LHCN-M2 (cell line): ENCODE data around the gene ACTN3. TPM values are rescaled to one million over a fixed set of nuclear protein-coding genes. Genes with fewer than 3 reads are reported as not detected.
A peak's percentile ranks its signal among the peaks of the same experiment; 100 is the strongest.
"Not testable (repeated sequence)": the region's sequence is repeated elsewhere in the genome, so short reads cannot be mapped to it uniquely, and the experiment has no call there.

Experiments used
- DNase-seq: peaks from one replicate; pipeline ENCODE4 v3.0.0-alpha.2; 2012; ENCODE audit warnings: low read depth
- total RNA-seq: library from RNA; depleted of rRNA; stranded (reverse); fragments of >200 nt; gene quantifications from 2 replicates; pipeline ENCODE4 v1.2.3, GENCODE V29; 2014

Gene ACTN3
- total RNA-seq, 1 experiment from 2014 or later: not detected

GRCh38 chr11:66544952-66545351 is 1.8 kb upstream of the ACTN3 start:
- DNase-seq: not testable (repeated sequence)

- peak; percentile 97 for DNase-seq
Measured at GRCh38 chr11:66545701-66546367, 869 bp upstream of the ACTN3 start, which contains the start of gene ZDHHC24. TSS of gene ZDHHC24 (minus strand) at chr11:66546048. CDS start at chr11:66546003, 45 bp downstream.

- DNase-seq: no peak
Measured at GRCh38 chr11:66546966-66547661, 411 bp downstream of the ACTN3 start.

GRCh38 chr11:66547662-66548009 is 933 bp downstream of the ACTN3 start:
- no peak for DNase-seq

GRCh38 chr11:66548041-66548440 is 1.3 kb downstream of the ACTN3 start:
- DNase-seq: no peak

- DNase-seq: no peak
Measured at GRCh38 chr11:66548774-66549630, 2.3 kb downstream of the ACTN3 start.

GRCh38 chr11:66549696-66550095 is 3.0 kb downstream of the ACTN3 start:
- DNase-seq: no peak

GRCh38 chr11:66550887-66551286 is 4.2 kb downstream of the ACTN3 start:
- no peak for DNase-seq

- DNase-seq: no peak
Measured at GRCh38 chr11:66554602-66555001, 7.9 kb downstream of the ACTN3 start.

GRCh38 chr11:66555416-66555815 is 8.7 kb downstream of the ACTN3 start:
- no peak for DNase-seq

- no peak for DNase-seq
Measured at GRCh38 chr11:66556086-66556485, 9.4 kb downstream of the ACTN3 start.

GRCh38 chr11:66557733-66558326 is 11.1 kb downstream of the ACTN3 start:
- DNase-seq: no peak

- no peak for DNase-seq
Measured at GRCh38 chr11:66559142-66559865, 12.6 kb downstream of the ACTN3 start.

GRCh38 chr11:66559866-66560676 is 13.4 kb downstream of the ACTN3 start:
- DNase-seq: no peak

GRCh38 chr11:66561178-66561974 is 14.7 kb downstream of the ACTN3 start:
- DNase-seq: no peak

GRCh38 chr11:66561975-66562248 is 15.2 kb downstream of the ACTN3 start:
- DNase-seq: no peak

- no peak for DNase-seq
Measured at GRCh38 chr11:66562275-66562674, 15.6 kb downstream of the ACTN3 start.

- DNase-seq: no peak
Measured at GRCh38 chr11:66562907-66563583, 16.3 kb downstream of the ACTN3 start.

GRCh38 chr11:66563832-66564231 is 17.1 kb downstream of the ACTN3 start:
- no peak for DNase-seq
